WTC11 (cell line): ENCODE results near the gene TMEM150A. TPM values are rescaled to one million over a fixed set of nuclear protein-coding genes. Genes with fewer than 3 reads are reported as not detected.

Source experiments
- ATAC-seq: fragments of 200-7000 bp; cut with Tn5 transposase; 2 replicates; pipeline ENCODE4 v1.10.0; 2021; ENCODE audit warnings: mild to moderate bottlenecking, moderate library complexity
- Bru-seq: library from RNA; stranded (reverse); fragments of 400-500 nt; gene quantifications from one replicate; lab custom pipeline; 2021; lab: Mats Ljungman, UMichigan
- CTCF ChIA-PET: fragments of 300-600 bp; sonication (Branson Sonifier 250); formaldehyde crosslinking; loops from one replicate; lab custom pipeline; 2021; ENCODE audit warnings: antibody characterized with exemption; lab: Charles Lee
- POLR2A ChIA-PET: fragments of 350-600 bp; sonication (Branson Sonifier 250); formaldehyde crosslinking; loops from one replicate; lab custom pipeline; 2021; ENCODE audit warnings: antibody characterized with exemption; lab: Charles Lee
- DNase-seq: peaks from one replicate; pipeline ENCODE4 v3.0.0; 2021; ENCODE audit warnings: low spot score
- H3K27ac Mint-ChIP-seq: 2 replicates; pipeline ENCODE4 v1.8.0; 2021; ENCODE audit warnings: mixed read lengths
- H3K27me3 Mint-ChIP-seq: 2 replicates; pipeline ENCODE4 v1.8.0; 2021; ENCODE audit warnings: low read depth, mild to moderate bottlenecking, moderate library complexity, mixed read lengths
- H3K36me3 Mint-ChIP-seq: 2 replicates; pipeline ENCODE4 v1.8.0; 2021; ENCODE audit warnings: mixed read lengths
- H3K4me1 Mint-ChIP-seq: 2 replicates; pipeline ENCODE4 v1.8.0; 2022; ENCODE audit warnings: mixed read lengths
- H3K4me3 Mint-ChIP-seq: 2 replicates; pipeline ENCODE4 v1.8.0; 2021; ENCODE audit warnings: mild to moderate bottlenecking, moderate library complexity, mixed read lengths
- H3K9me3 Mint-ChIP-seq: 2 replicates; pipeline ENCODE4 v1.8.0; 2021; ENCODE audit warnings: mixed read lengths
- ARID4B ChIP-seq: sonication (generic); formaldehyde crosslinking; IDR thresholded peaks from 2 replicates; pipeline ENCODE4 v1.8.0; 2023; ENCODE audit warnings: missing genetic modification reagents, mild to moderate bottlenecking, borderline replicate concordance
- CREB1 ChIP-seq: sonication (generic); formaldehyde crosslinking; IDR thresholded peaks from 2 replicates; pipeline ENCODE4 v1.8.0; 2023; ENCODE audit warnings: mild to moderate bottlenecking, missing genetic modification reagents
- ERG ChIP-seq: fragments of 250-450 bp; sonication (Bioruptor Pico); IDR thresholded peaks from 2 replicates; pipeline ENCODE4 v1.8.0; 2021; ENCODE audit warnings: mild to moderate bottlenecking
- ETV6 ChIP-seq: sonication (generic); formaldehyde crosslinking; IDR thresholded peaks from 2 replicates; pipeline ENCODE4 v1.8.1; 2022; ENCODE audit warnings: mild to moderate bottlenecking, missing genetic modification reagents
- FOXP4 ChIP-seq: sonication (generic); formaldehyde crosslinking; IDR thresholded peaks from 2 replicates; pipeline ENCODE4 v1.8.0; 2022; ENCODE audit warnings: mild to moderate bottlenecking, missing genetic modification reagents
- GABPB1 ChIP-seq: sonication (generic); formaldehyde crosslinking; IDR thresholded peaks from 2 replicates; pipeline ENCODE4 v1.8.1; 2023; ENCODE audit warnings: mild to moderate bottlenecking, missing genetic modification reagents
- GTF2I ChIP-seq: fragments of 250-450 bp; sonication (Bioruptor Pico); conservative IDR thresholded peaks from 2 replicates; pipeline ENCODE4 v1.4.0; 2021; ENCODE audit warnings: mild to moderate bottlenecking
- IRF2 ChIP-seq: sonication (generic); formaldehyde crosslinking; IDR thresholded peaks from 2 replicates; pipeline ENCODE4 v1.8.0; 2022; ENCODE audit warnings: low read depth, missing genetic modification reagents, borderline replicate concordance
- MAX ChIP-seq: sonication (generic); formaldehyde crosslinking; IDR thresholded peaks from 2 replicates; pipeline ENCODE4 v1.8.0; 2022; ENCODE audit warnings: mild to moderate bottlenecking, missing genetic modification reagents
- MXD4 ChIP-seq: fragments of 250-450 bp; sonication (Bioruptor Pico); IDR thresholded peaks from 2 replicates; pipeline ENCODE4 v1.8.0; 2021; ENCODE audit warnings: mild to moderate bottlenecking, moderate library complexity, borderline replicate concordance
- NFE2L1 ChIP-seq: sonication (generic); formaldehyde crosslinking; IDR thresholded peaks from 2 replicates; pipeline ENCODE4 v1.8.1; 2023; ENCODE audit warnings: missing genetic modification reagents
- NR3C1 ChIP-seq: sonication (generic); formaldehyde crosslinking; conservative IDR thresholded peaks from 2 replicates; pipeline ENCODE4 v1.8.1; 2023; ENCODE audit warnings: low read depth, mild to moderate bottlenecking, missing genetic modification reagents
- OVOL2 ChIP-seq: fragments of 250-450 bp; sonication (Bioruptor Pico); IDR thresholded peaks from 2 replicates; pipeline ENCODE4 v1.9.0; 2021; ENCODE audit warnings: mild to moderate bottlenecking, borderline replicate concordance
- SMAD4 ChIP-seq: sonication (generic); formaldehyde crosslinking; IDR thresholded peaks from 2 replicates; pipeline ENCODE4 v1.8.0; 2022; ENCODE audit warnings: mild to moderate bottlenecking, missing genetic modification reagents
- SP1 ChIP-seq: sonication (generic); formaldehyde crosslinking; conservative IDR thresholded peaks from 2 replicates; pipeline ENCODE4 v1.8.1; 2022; ENCODE audit warnings: missing genetic modification reagents
- TEAD1 ChIP-seq: sonication (generic); formaldehyde crosslinking; IDR thresholded peaks from 2 replicates; pipeline ENCODE4 v1.8.0; 2022; ENCODE audit warnings: mild to moderate bottlenecking, missing genetic modification reagents
- ZNF232 ChIP-seq: sonication (generic); formaldehyde crosslinking; IDR thresholded peaks from 2 replicates; pipeline ENCODE4 v1.8.0; 2022; ENCODE audit warnings: mild to moderate bottlenecking, missing genetic modification reagents
- ZNF416 ChIP-seq: fragments of 250-450 bp; sonication (Bioruptor Pico); IDR thresholded peaks from 2 replicates; pipeline ENCODE4 v1.9.0; 2021; ENCODE audit warnings: mild to moderate bottlenecking, inconsistent platforms
- ZNF423 ChIP-seq: fragments of 250-450 bp; sonication (Bioruptor Pico); IDR thresholded peaks from 2 replicates; pipeline ENCODE4 v2.1.2; 2022; ENCODE audit warnings: mild to moderate bottlenecking, moderate library complexity
- long read RNA-seq, 3 experiments: library from RNA in 1 of 3; library from capped mRNA in 1 of 3; library from polyadenylated mRNA in 1 of 3; unstranded in 2 of 3; stranded (forward) in 1 of 3; transcript quantifications; one replicate each; pipeline ENCODE4 v2.0.0, GENCODE V29; 2021
- total RNA-seq: library from RNA; stranded (reverse); gene quantifications from 3 replicates; pipeline ENCODE4 v1.2.3, GENCODE V29; 2021
- TF ChIP-seq, protein P1 (sequence below): sonication (generic); formaldehyde crosslinking; IDR thresholded peaks from 2 replicates; pipeline ENCODE4 v1.8.1; 2023; ENCODE audit warnings: mild to moderate bottlenecking, missing genetic modification reagents
- TF ChIP-seq, protein P2 (sequence below): sonication (generic); formaldehyde crosslinking; IDR thresholded peaks from 2 replicates; pipeline ENCODE4 v1.8.1; 2023; ENCODE audit warnings: mild to moderate bottlenecking, moderate library complexity, missing genetic modification reagents
- TF ChIP-seq, protein P3 (sequence below): fragments of 250-450 bp; sonication (Bioruptor Pico); IDR thresholded peaks from 2 replicates; pipeline ENCODE4 v1.9.0; 2021; ENCODE audit warnings: moderate library complexity, mild to moderate bottlenecking, inconsistent platforms, borderline replicate concordance

TMEM150A gene, protein sequence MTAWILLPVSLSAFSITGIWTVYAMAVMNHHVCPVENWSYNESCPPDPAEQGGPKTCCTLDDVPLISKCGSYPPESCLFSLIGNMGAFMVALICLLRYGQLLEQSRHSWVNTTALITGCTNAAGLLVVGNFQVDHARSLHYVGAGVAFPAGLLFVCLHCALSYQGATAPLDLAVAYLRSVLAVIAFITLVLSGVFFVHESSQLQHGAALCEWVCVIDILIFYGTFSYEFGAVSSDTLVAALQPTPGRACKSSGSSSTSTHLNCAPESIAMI
- total RNA-seq = 20.9 to 23.1 TPM (median 21.6 TPM) in 3 replicates
- Bru-seq, nascent RNA = percentile 62 among the genes with signal in this experiment
- long read RNA-seq, experiment 1, transcript TMEM150A-202 (8 exons, 1,518 nt) = major isoform, 21 of 60 reads
- long read RNA-seq, experiment 1, transcript TMEM150A-201 (7 exons, 1,484 nt) = minor isoform, 8 of 60 reads
- long read RNA-seq, experiment 1, partial matches to known transcripts = 4 of 60 reads
- long read RNA-seq, experiment 1, other reads (novel, unspliced or antisense) = 22 of 60 reads
- long read RNA-seq, experiment 2, transcript TMEM150A-202 (8 exons, 1,518 nt) = major isoform, 7 of 16 reads
- long read RNA-seq, experiment 2, partial matches to known transcripts = 4 of 16 reads
- long read RNA-seq, experiment 2, other reads (novel, unspliced or antisense) = 3 of 16 reads
- long read RNA-seq, experiment 3, transcript TMEM150A-202 (8 exons, 1,518 nt) = major isoform, 37 of 70 reads
- long read RNA-seq, experiment 3, transcript TMEM150A-201 (7 exons, 1,484 nt) = minor isoform, 7 of 70 reads
- long read RNA-seq, experiment 3, partial matches to known transcripts = 2 of 70 reads
- long read RNA-seq, experiment 3, other reads (novel, unspliced or antisense) = 21 of 70 reads

GRCh38 chr2:85602476-85603234, at the start of gene TMEM150A:
Gene TMEM150A (minus strand): TSS chr2:85602698. CDS start chr2:85601948, 750 bp downstream.
- CTCF ChIA-PET = interaction anchor here (1.6 to 2.0 kb wide), 2 partner anchors 9 to 35 kb away, joined by 7 to 11 read pairs; partner anchors contain the start of gene C2orf68
- H3K4me3 Mint-ChIP-seq = peak within 1 kb of the TSS; percentile 93
- POLR2A ChIA-PET = interaction anchor here (1.0 to 1.4 kb wide), 2 partner anchors 9 to 64 kb away, joined by 6 read pairs; partner anchors contain the start of genes C2orf68 and MAT2A
- TF ChIP-seq ZNF232 (CRISPR knock-in tag) (0 out of 2 replicates have a peak, but pooled peaks have one; percentile 74), CREB1 (CRISPR knock-in tag) (no peak), ERG (CRISPR knock-in tag) (no peak), ZNF416 (CRISPR knock-in tag) (no peak), GABPB1 (CRISPR knock-in tag) (peak; percentile 40; the same call in 1 of the 2 replicates), GTF2I (CRISPR knock-in tag) (no peak), SP1 (CRISPR knock-in tag) (peak; percentile 58; the same call in 1 of the 2 replicates), ETV6 (CRISPR knock-in tag) (peak; percentile 38), NFE2L1 (CRISPR knock-in tag) (no peak), IRF2 (CRISPR knock-in tag) (no peak), MXD4 (no peak), ARID4B (CRISPR knock-in tag) (0 out of 2 replicates have a peak, but pooled peaks have one; percentile 17), TEAD1 (CRISPR knock-in tag) (peak; percentile 12; the same call in 1 of the 2 replicates), FOXP4 (CRISPR knock-in tag) (peak; percentile 71), MAX (peak; percentile 68), NR3C1 (no peak), SMAD4 (CRISPR knock-in tag) (no peak), OVOL2 (CRISPR knock-in tag) (no peak), ZNF423 (CRISPR knock-in tag) (0 out of 2 replicates have a peak, but pooled peaks have one; percentile 60)
- TF ChIP-seq, protein P1, sequence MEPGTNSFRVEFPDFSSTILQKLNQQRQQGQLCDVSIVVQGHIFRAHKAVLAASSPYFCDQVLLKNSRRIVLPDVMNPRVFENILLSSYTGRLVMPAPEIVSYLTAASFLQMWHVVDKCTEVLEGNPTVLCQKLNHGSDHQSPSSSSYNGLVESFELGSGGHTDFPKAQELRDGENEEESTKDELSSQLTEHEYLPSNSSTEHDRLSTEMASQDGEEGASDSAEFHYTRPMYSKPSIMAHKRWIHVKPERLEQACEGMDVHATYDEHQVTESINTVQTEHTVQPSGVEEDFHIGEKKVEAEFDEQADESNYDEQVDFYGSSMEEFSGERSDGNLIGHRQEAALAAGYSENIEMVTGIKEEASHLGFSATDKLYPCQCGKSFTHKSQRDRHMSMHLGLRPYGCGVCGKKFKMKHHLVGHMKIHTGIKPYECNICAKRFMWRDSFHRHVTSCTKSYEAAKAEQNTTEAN = 0 out of 2 replicates have a peak, but pooled peaks have one; percentile 78
- TF ChIP-seq, protein P2, sequence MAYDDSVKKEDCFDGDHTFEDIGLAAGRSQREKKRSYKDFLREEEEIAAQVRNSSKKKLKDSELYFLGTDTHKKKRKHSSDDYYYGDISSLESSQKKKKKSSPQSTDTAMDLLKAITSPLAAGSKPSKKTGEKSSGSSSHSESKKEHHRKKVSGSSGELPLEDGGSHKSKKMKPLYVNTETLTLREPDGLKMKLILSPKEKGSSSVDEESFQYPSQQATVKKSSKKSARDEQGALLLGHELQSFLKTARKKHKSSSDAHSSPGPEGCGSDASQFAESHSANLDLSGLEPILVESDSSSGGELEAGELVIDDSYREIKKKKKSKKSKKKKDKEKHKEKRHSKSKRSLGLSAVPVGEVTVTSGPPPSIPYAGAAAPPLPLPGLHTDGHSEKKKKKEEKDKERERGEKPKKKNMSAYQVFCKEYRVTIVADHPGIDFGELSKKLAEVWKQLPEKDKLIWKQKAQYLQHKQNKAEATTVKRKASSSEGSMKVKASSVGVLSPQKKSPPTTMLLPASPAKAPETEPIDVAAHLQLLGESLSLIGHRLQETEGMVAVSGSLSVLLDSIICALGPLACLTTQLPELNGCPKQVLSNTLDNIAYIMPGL (CRISPR knock-in tag) = peak; percentile 67
- TF ChIP-seq, protein P3, sequence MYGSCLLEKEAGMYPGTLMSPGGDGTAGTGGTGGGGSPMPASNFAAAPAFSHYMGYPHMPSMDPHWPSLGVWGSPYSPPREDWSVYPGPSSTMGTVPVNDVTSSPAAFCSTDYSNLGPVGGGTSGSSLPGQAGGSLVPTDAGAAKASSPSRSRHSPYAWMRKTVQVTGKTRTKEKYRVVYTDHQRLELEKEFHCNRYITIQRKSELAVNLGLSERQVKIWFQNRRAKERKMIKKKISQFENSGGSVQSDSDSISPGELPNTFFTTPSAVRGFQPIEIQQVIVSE (CRISPR knock-in tag) = no peak

More at GRCh38 chr2:85602476-85603234, at the start of gene TMEM150A:
- ATAC-seq (peak; percentile 88), DNase-seq (peak; percentile 88)
- Mint-ChIP-seq H3K9me3 (no peaks in the 10 kb centered on the region), H3K27ac (peak within 1 kb of the TSS; percentile 94), H3K36me3 (peaks cover 8% of the 10 kb centered on the region; the same call in 1 of the 2 replicates), H3K27me3 (no peaks in the 10 kb centered on the region), H3K4me1 (peaks cover 18% of the 10 kb centered on the region)
